ENCODE measurements around the gene BRSK2.
A peak's percentile ranks its signal among the peaks of the same experiment; 100 is the strongest.

The BRSK2 gene

DNA sequence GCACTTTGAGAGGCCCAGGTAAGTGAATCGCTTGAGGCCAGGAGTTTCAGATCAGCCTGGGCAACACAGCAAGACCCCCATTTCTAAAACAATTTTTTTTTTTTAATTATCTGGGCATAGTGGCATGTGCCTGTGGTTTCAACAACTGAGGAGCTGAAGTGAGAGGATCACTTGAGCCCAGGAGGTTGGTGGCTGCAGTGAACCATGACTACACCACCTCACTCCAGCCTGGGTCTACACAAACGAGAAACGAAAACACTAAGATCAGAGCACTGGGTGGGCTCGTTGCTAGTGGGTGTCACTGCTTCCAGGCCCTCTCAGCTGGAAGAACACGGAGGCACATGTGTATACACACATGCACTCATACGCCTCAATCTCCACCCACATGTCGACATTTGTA is 100.9 kb downstream of the BRSK2 start:
- DNase-seq (ENCODE audit: low read depth in 1 of 2, low spot score in 1 of 2): no peak
- in situ Hi-C loops (cut with HindIII; ENCODE audit: low pct_unique_long_range_greater_than_20kb, low sequenced_read_pairs): no loop called here
- no peak for TF ChIP-seq JUND (IDR thresholded peaks at IDR 0.05; ENCODE audit: low read depth)

- no peak for TF ChIP-seq JUND (IDR thresholded peaks at IDR 0.05; ENCODE audit: low read depth)
- in situ Hi-C loops (cut with HindIII; ENCODE audit: low pct_unique_long_range_greater_than_20kb, low sequenced_read_pairs): no loop called here
- no peak for DNase-seq (ENCODE audit: low read depth in 1 of 2, low spot score in 1 of 2)
Measured at GRCh38 chr11:1491379-1491778, 101.6 kb downstream of the BRSK2 start.

DNA sequence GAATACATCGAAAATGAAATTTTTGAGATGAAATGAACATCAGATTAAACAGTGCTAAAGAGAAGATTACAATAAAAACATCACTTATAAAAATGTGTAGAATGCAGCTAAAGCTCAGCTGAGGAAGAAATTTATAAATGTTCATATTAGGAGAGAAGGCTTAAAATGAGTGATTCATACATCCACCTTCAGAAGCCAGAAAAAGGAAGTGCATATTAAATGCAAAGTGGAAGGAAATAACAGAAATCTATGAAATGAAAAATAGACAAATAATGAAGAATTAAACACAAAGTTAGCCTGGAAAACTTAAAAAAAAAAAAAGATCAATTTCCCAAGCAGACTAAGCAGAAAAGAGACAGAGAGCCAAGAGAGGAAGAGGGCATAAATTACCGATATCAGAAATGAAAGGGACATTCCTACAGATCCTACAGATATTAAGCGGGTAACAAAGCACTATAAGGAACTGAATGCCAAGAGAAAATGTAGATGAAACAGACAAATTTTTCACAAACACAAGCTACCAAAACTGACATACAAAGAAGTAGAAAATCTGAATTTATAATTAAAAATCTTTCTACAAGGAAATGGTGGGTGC is 104.0 kb downstream of the BRSK2 start:
- in situ Hi-C loops (cut with HindIII; ENCODE audit: low pct_unique_long_range_greater_than_20kb, low sequenced_read_pairs): no loop called here
- no peak for TF ChIP-seq JUND (IDR thresholded peaks at IDR 0.05; ENCODE audit: low read depth)
- no peak for DNase-seq (ENCODE audit: low read depth in 1 of 2, low spot score in 1 of 2)

DNA sequence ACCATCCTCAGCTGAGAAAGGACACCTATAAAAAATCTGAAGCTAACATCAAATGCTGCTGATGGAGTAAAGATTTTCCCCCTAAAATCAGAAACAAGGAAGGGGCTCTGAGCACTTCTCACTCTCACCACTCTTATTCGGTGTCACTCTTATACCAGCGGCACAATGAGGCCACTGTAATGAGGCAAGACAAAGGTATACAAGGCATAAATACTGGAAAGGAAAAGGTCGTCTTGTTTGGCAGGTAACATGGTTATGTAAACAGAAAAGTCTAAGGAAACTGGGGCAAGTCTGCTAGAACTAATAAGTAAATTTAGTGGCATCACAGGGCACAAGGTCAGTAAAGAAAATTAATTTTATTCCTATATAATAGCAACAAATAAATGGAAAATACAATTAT is 104.9 kb downstream of the BRSK2 start:
- TF ChIP-seq JUND (IDR thresholded peaks at IDR 0.05; ENCODE audit: low read depth): no peak
- DNase-seq (ENCODE audit: low read depth in 1 of 2, low spot score in 1 of 2): peak in 1 of 2 experiments; percentile 33
- in situ Hi-C loops (cut with HindIII; ENCODE audit: low pct_unique_long_range_greater_than_20kb, low sequenced_read_pairs): no loop called here

DNA sequence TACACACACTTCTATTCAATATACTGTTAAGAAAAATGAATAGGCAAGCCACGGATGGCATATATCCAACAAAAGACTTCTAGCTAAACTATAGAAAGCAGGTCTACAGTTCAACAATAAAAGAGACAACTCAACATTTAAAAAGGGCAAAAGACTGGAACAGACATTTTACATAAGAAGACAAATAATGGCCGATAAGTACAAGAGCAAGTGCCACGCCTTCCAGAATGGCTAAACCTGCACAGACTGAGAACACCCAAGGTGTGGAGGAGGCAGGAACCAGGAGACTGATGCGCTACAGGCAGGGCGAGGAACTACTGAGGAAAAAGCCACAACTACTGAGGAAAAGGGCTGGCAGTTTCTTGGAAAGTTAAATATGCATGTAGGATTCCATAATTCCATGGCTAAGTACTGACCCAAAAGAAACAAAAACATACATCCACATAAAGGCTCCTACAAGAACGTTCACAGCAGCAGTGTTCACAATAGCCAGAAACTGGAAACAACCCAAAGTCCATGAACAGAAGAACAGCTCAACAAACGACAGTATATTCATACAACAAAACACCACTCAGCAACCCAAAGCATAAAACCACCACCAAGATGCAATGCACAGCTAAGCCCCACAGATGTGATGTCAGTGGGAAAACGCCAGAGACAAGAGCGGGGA is 106.5 kb downstream of the BRSK2 start:
- DNase-seq (ENCODE audit: low read depth in 1 of 2, low spot score in 1 of 2): no peak
- no peak for TF ChIP-seq JUND (IDR thresholded peaks at IDR 0.05; ENCODE audit: low read depth)
- in situ Hi-C loops (cut with HindIII; ENCODE audit: low pct_unique_long_range_greater_than_20kb, low sequenced_read_pairs): no loop called here

DNA sequence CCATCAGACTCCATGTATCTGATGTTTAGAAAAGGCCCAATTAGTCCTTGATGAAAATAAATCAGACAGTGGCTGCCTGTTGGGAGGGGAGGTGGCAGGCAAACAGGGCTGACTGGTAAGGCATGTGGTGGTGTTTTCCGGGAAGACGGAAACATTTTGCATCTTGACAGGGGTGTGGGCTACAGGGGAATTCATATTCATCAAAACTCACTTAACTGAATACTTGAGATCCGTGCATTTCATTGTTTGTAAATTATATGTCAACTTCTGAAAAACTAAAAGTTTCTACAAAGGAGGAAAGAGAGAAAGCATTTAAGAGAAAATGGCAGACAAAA is 107.0 kb downstream of the BRSK2 start:
- DNase-seq (ENCODE audit: low read depth in 1 of 2, low spot score in 1 of 2): no peak
- TF ChIP-seq JUND (IDR thresholded peaks at IDR 0.05; ENCODE audit: low read depth): no peak
- in situ Hi-C loops (cut with HindIII; ENCODE audit: low pct_unique_long_range_greater_than_20kb, low sequenced_read_pairs): no loop called here

DNA sequence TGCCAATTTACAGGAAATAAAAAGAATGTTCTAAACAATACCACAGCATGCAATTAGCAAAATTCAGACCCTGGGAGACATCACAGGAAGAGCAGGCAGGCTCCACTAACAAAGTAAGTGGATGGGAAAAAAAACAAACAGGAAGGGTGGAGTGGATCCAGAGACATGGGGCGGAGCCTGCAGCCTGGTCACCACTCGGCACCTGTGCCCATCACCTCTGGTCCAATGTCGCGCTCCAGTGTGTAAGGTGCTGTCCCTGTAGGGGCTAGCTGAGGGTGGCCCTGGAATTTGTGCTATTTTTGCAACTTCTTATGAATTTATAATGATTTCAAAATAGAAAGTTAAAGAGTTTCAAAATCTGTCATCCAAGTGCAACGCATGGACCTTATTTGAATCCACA is 107.9 kb downstream of the BRSK2 start:
- DNase-seq (ENCODE audit: low read depth in 1 of 2, low spot score in 1 of 2): no peak
- TF ChIP-seq JUND (IDR thresholded peaks at IDR 0.05; ENCODE audit: low read depth): no peak
- in situ Hi-C loops (cut with HindIII; ENCODE audit: low pct_unique_long_range_greater_than_20kb, low sequenced_read_pairs): no loop called here

GRCh38 chr11:1498262-1498661 is 108.5 kb downstream of the BRSK2 start:
- in situ Hi-C loops (cut with HindIII; ENCODE audit: low pct_unique_long_range_greater_than_20kb, low sequenced_read_pairs): no loop called here
- DNase-seq (ENCODE audit: low read depth in 1 of 2, low spot score in 1 of 2): no peak
- TF ChIP-seq JUND (IDR thresholded peaks at IDR 0.05; ENCODE audit: low read depth): no peak

DNA sequence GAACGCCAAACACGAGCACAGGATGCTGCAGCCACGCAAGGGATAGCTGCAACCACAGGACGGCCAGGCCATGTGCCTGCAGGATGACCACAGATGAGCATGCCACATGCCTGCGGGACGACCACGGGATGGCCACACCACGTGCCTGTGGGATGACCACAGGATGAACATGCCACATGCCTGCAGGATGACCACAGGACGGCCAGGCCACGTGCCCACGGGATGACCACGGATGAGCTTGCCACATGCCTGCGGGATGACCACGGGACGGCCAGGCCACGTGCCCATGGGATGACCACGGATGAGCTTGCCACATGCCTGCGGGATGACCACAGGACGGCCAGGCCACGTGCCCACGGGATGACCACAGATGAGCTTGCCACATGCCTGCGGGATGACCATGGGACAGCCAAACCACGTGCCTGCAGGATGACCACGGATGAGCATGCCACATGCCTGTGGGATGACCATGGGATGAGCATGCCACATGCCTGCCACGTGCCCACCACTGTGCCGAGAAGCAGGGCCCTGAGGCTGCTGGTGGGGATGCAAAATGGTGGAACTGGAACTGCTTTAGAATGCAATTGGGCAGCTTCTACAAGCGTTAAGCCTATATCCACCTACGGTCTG is 109.6 kb downstream of the BRSK2 start:
- in situ Hi-C loops (cut with HindIII; ENCODE audit: low pct_unique_long_range_greater_than_20kb, low sequenced_read_pairs): no loop called here
- no peak for TF ChIP-seq JUND (IDR thresholded peaks at IDR 0.05; ENCODE audit: low read depth)
- DNase-seq (ENCODE audit: low read depth in 1 of 2, low spot score in 1 of 2): no peak

GRCh38 chr11:1499899-1500298 is 110.2 kb downstream of the BRSK2 start:
- in situ Hi-C loops (cut with HindIII; ENCODE audit: low pct_unique_long_range_greater_than_20kb, low sequenced_read_pairs): no loop called here
- no peak for DNase-seq (ENCODE audit: low read depth in 1 of 2, low spot score in 1 of 2)
- TF ChIP-seq JUND (IDR thresholded peaks at IDR 0.05; ENCODE audit: low read depth): no peak

DNA sequence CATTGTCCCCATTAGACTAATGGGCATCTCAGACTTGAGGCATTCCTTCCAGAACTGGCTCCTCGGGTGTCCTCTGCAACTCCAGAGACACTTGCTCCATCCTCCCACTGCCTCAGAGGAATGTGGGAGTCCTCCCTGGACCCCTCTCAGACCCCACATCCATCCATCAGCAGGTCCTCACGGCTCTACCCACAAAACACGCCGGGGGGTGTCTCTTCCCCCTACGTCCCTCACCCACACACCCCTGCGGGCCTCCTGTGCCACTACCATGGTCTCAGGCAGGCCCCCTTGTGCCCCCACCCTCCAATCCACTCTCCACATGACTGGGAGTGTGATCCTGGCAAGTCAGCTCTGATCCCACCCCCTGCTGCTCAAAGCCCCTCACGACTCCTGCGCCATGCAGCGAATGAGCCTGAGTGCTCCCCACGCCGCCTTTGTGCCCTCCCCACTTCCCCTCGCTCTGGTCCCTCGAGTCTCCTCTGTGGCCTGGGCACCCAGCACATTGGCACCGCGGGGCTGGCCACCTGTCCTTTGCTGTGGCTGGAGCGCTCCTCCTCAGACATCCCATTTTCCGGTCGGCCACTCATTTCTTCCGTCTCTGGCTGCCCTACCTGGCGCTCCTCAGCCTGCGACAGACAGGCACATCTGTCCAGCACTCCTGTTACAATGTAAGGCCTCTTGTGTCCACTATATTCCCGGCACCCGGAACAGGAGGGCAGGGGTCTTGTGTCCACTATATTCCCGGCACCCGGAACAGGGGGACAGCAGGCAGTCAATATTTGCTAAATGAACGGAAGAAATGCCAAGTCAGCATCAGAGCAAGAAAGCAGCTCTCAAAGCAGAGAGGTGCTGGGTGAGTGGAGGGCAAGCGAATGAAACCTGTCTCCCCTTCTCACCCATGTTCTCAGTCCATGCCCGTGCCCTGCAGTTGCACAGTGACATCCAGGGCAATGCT is 111.0 kb downstream of the BRSK2 start:
- DNase-seq (ENCODE audit: low read depth in 1 of 2, low spot score in 1 of 2): no peak
- no peak for TF ChIP-seq JUND (IDR thresholded peaks at IDR 0.05; ENCODE audit: low read depth)
- in situ Hi-C loops (cut with HindIII; ENCODE audit: low pct_unique_long_range_greater_than_20kb, low sequenced_read_pairs): no loop called here

GRCh38 chr11:1501421-1502167 is 111.9 kb downstream of the BRSK2 start:
- no peak for DNase-seq (ENCODE audit: low read depth in 1 of 2, low spot score in 1 of 2)
- TF ChIP-seq JUND (IDR thresholded peaks at IDR 0.05; ENCODE audit: low read depth): no peak
- in situ Hi-C loops (cut with HindIII; ENCODE audit: low pct_unique_long_range_greater_than_20kb, low sequenced_read_pairs): no loop called here
